Measurements from ENCODE around the gene SLC24A4.

SLC24A4 gene

DNA sequence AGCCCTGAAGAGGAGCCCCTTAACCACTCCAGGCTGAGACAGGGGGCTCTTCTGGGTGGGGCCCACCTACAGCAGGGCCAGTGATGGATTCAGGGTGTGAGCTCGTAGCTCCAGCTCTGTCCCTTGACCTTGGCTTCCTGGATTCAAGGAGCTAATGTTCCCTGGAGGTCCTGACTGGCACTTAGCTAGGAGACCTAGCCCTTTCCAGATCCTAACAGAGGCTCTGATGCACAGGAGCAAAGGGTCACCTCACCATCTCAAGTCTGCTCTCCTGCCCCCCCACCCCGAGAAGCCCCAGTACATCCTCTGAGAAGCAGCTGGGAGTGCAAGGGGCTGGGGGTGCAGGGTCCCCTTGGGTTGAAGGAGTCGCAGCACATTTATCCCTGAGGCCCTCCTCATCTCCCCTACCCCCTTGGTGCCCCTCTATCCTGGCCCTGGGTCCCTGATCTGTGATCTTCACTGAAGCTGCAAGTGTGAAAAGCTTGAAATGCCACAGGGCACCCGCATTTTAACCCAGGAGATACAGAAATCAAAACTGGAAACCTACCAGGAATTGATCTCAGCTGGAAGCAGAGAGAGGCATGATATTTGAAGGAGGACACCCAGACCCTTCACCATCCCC lies 193.5 kb downstream of the SLC24A4 start:
- Histone ChIP-seq H3K79me1 (ENCODE audit: low read depth, low read length) (no peaks in the 10 kb centered on the region), H3K9ac (ENCODE audit: low read depth, low read length, poor library complexity) (no peak overlapping the region), H2BK12ac (ENCODE audit: low read length) (no peak overlapping the region), H3K18ac (ENCODE audit: low read length) (no peak overlapping the region), H4K8ac (ENCODE audit: low read depth, low read length) (no peak overlapping the region), H3K27ac (replicated peaks; ENCODE audit: low read length) (no peak overlapping the region), H3K4me2 (ENCODE audit: insufficient read depth, low read length, poor library complexity, severe bottlenecking) (no peak overlapping the region), H2AFZ (ENCODE audit: low read length) (no peak overlapping the region), H3K36me3 (replicated peaks in 1 of 2; ENCODE audit: control insufficient read depth in 2 of 2, insufficient read depth in 2 of 2, low read length in 2 of 2) (no peaks in the 10 kb centered on the region), H2AK5ac (ENCODE audit: low read depth, low read length) (no peak overlapping the region), H3K4me3 (ENCODE audit: low read length in 2 of 2) (no peak overlapping the region), H3K4ac (ENCODE audit: low read length) (no peak overlapping the region), H4K91ac (ENCODE audit: low read depth, low read length, poor library complexity) (no peak overlapping the region), H3K14ac (ENCODE audit: low read length) (no peak overlapping the region), H2BK120ac (ENCODE audit: low read depth, low read length) (no peak overlapping the region), H3K23ac (ENCODE audit: low read depth, low read length, poor library complexity) (no peak overlapping the region), H2BK15ac (ENCODE audit: low read length) (no peak overlapping the region), H3K4me1 (ENCODE audit: control insufficient read depth in 2 of 2, insufficient read depth in 1 of 2, low read depth in 1 of 2, low read length in 2 of 2) (peaks cover 1 to 3% of the 10 kb centered on the region in 2 donors), H3K27me3 (ENCODE audit: control insufficient read depth in 3 of 3, insufficient read depth in 3 of 3, low read depth in 1 of 3, low read length in 3 of 3) (peaks cover 0 to 32% (median 7%) of the 10 kb centered on the region in 3 experiments), H2BK5ac (ENCODE audit: low read length) (no peak overlapping the region), H3K9me3 (replicated peaks in 1 of 2; ENCODE audit: control insufficient read depth in 2 of 2, insufficient read depth in 1 of 2, low read depth in 1 of 2, low read length in 2 of 2) (no peaks in the 10 kb centered on the region)
- WGBS, 2 donors (ENCODE audit: extremely low coverage in 2 of 2, insufficient read length in 2 of 2, insufficient replicate concordance in 1 of 2), result no CpG with 5 or more reads among the region's 4 CpGs
- no peak for DNase-seq (ENCODE audit: low spot score)

- H4K8ac ChIP-seq (ENCODE audit: low read depth, low read length), result no peak overlapping the region
- no peak overlapping the region for H2BK12ac ChIP-seq (ENCODE audit: low read length)
- H3K9me3 ChIP-seq (replicated peaks in 1 of 2; ENCODE audit: control insufficient read depth in 2 of 2, insufficient read depth in 1 of 2, low read depth in 1 of 2, low read length in 2 of 2), result no peaks in the 10 kb centered on the region
- H2BK5ac ChIP-seq (ENCODE audit: low read length), result no peak overlapping the region
- no peak overlapping the region for H3K4me2 ChIP-seq (ENCODE audit: insufficient read depth, low read length, poor library complexity, severe bottlenecking)
- no peak overlapping the region for H2AK5ac ChIP-seq (ENCODE audit: low read depth, low read length)
- H3K4ac ChIP-seq (ENCODE audit: low read length), result no peak overlapping the region
- no peak overlapping the region for H2AFZ ChIP-seq (ENCODE audit: low read length)
- H2BK120ac ChIP-seq (ENCODE audit: low read depth, low read length), result no peak overlapping the region
- H2BK15ac ChIP-seq (ENCODE audit: low read length), result no peak overlapping the region
- H3K4me1 ChIP-seq (ENCODE audit: control insufficient read depth in 2 of 2, insufficient read depth in 1 of 2, low read depth in 1 of 2, low read length in 2 of 2), result peaks cover 1 to 3% of the 10 kb centered on the region in 2 donors
- H4K91ac ChIP-seq (ENCODE audit: low read depth, low read length, poor library complexity), result no peak overlapping the region
- no peaks in the 10 kb centered on the region for H3K79me1 ChIP-seq (ENCODE audit: low read depth, low read length)
- no peak overlapping the region for H3K18ac ChIP-seq (ENCODE audit: low read length)
- H3K27ac ChIP-seq (replicated peaks; ENCODE audit: low read length), result no peak overlapping the region
- peaks cover 0 to 32% (median 7%) of the 10 kb centered on the region in 3 experiments for H3K27me3 ChIP-seq (ENCODE audit: control insufficient read depth in 3 of 3, insufficient read depth in 3 of 3, low read depth in 1 of 3, low read length in 3 of 3)
- H3K14ac ChIP-seq (ENCODE audit: low read length), result no peak overlapping the region
- DNase-seq (ENCODE audit: low spot score), result no peak
- WGBS, 2 donors (ENCODE audit: extremely low coverage in 2 of 2, insufficient read length in 2 of 2, insufficient replicate concordance in 1 of 2), result no CpG with 5 or more reads among the region's 5 CpGs
- H3K36me3 ChIP-seq (replicated peaks in 1 of 2; ENCODE audit: control insufficient read depth in 2 of 2, insufficient read depth in 2 of 2, low read length in 2 of 2), result no peaks in the 10 kb centered on the region
- no peak overlapping the region for H3K9ac ChIP-seq (ENCODE audit: low read depth, low read length, poor library complexity)
- H3K23ac ChIP-seq (ENCODE audit: low read depth, low read length, poor library complexity), result no peak overlapping the region
- H3K4me3 ChIP-seq (ENCODE audit: low read length in 2 of 2), result no peak overlapping the region
Observed at GRCh38 chr14:92516966-92517506, 194.1 kb downstream of the SLC24A4 start.

DNA sequence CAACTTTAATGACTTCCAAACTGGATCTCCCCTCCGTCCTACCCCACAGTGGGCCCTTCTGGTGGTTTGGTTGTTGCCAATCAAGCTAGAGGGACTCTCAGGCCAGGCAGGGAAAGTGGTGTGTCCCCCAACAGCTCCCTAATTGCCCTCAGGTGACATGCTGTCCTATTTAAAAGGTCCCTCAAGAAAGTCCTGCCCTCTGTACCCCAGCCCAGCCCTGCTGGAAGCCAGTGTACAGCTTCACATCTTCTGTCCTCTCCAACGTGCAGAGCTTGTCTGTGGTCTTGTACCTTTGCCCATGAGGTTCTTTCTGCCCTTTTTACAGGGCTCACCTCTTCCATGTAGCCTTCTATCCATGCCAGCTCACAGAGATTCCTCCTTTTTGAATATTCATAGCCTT lies 194.8 kb downstream of the SLC24A4 start:
- WGBS, 2 donors (ENCODE audit: extremely low coverage in 2 of 2, insufficient read length in 2 of 2, insufficient replicate concordance in 1 of 2), result no CpG with 5 or more reads among the region's 2 CpGs

GRCh38 chr14:92519246-92520101 lies 196.5 kb downstream of the SLC24A4 start:
- H3K4me1 ChIP-seq (ENCODE audit: control insufficient read depth in 2 of 2, insufficient read depth in 1 of 2, low read depth in 1 of 2, low read length in 2 of 2), result no peaks in the 10 kb centered on the region
- no peak overlapping the region for H3K4ac ChIP-seq (ENCODE audit: low read length)
- H3K79me1 ChIP-seq (ENCODE audit: low read depth, low read length), result no peaks in the 10 kb centered on the region
- no peak overlapping the region for H3K4me2 ChIP-seq (ENCODE audit: insufficient read depth, low read length, poor library complexity, severe bottlenecking)
- H2AFZ ChIP-seq (ENCODE audit: low read length), result no peak overlapping the region
- H3K36me3 ChIP-seq (replicated peaks in 1 of 2; ENCODE audit: control insufficient read depth in 2 of 2, insufficient read depth in 2 of 2, low read length in 2 of 2), result no peaks in the 10 kb centered on the region
- no peak overlapping the region for H3K4me3 ChIP-seq (ENCODE audit: low read length in 2 of 2)
- H3K9ac ChIP-seq (ENCODE audit: low read depth, low read length, poor library complexity), result no peak overlapping the region
- H3K18ac ChIP-seq (ENCODE audit: low read length), result peak overlapping the region; percentile 52
- H4K8ac ChIP-seq (ENCODE audit: low read depth, low read length), result no peak overlapping the region
- no peak for DNase-seq (ENCODE audit: low spot score)
- H2BK5ac ChIP-seq (ENCODE audit: low read length), result peak overlapping the region; percentile 83
- peaks cover 0 to 14% (median 0%) of the 10 kb centered on the region in 3 experiments for H3K27me3 ChIP-seq (ENCODE audit: control insufficient read depth in 3 of 3, insufficient read depth in 3 of 3, low read depth in 1 of 3, low read length in 3 of 3)
- no CpG with 5 or more reads among the region's 20 CpGs for WGBS, 2 donors (ENCODE audit: extremely low coverage in 2 of 2, insufficient read length in 2 of 2, insufficient replicate concordance in 1 of 2)
- peak overlapping the region; percentile 39 for H2BK15ac ChIP-seq (ENCODE audit: low read length)
- H4K91ac ChIP-seq (ENCODE audit: low read depth, low read length, poor library complexity), result no peak overlapping the region
- no peak overlapping the region for H2BK120ac ChIP-seq (ENCODE audit: low read depth, low read length)
- peak overlapping the region; percentile 71 for H2AK5ac ChIP-seq (ENCODE audit: low read depth, low read length)
- no peak overlapping the region for H3K27ac ChIP-seq (replicated peaks; ENCODE audit: low read length)
- H3K9me3 ChIP-seq (replicated peaks in 1 of 2; ENCODE audit: control insufficient read depth in 2 of 2, insufficient read depth in 1 of 2, low read depth in 1 of 2, low read length in 2 of 2), result no peaks in the 10 kb centered on the region
- H3K23ac ChIP-seq (ENCODE audit: low read depth, low read length, poor library complexity), result peak overlapping the region; percentile 59
- peak overlapping the region; percentile 90 for H3K14ac ChIP-seq (ENCODE audit: low read length)
- peak overlapping the region; percentile 17 for H2BK12ac ChIP-seq (ENCODE audit: low read length)

More for the DNA sequence above, 194.8 kb downstream of the SLC24A4 start:
- no peak overlapping the region for H3K4me2 ChIP-seq (ENCODE audit: insufficient read depth, low read length, poor library complexity, severe bottlenecking)
- no peak overlapping the region for H2BK120ac ChIP-seq (ENCODE audit: low read depth, low read length)
- DNase-seq (ENCODE audit: low spot score), result no peak
- no peak overlapping the region for H2AFZ ChIP-seq (ENCODE audit: low read length)
- no peak overlapping the region for H3K18ac ChIP-seq (ENCODE audit: low read length)
- no peak overlapping the region for H2AK5ac ChIP-seq (ENCODE audit: low read depth, low read length)
- no peak overlapping the region for H2BK12ac ChIP-seq (ENCODE audit: low read length)
- no peak overlapping the region for H3K4me3 ChIP-seq (ENCODE audit: low read length in 2 of 2)
- no peak overlapping the region for H3K9ac ChIP-seq (ENCODE audit: low read depth, low read length, poor library complexity)
- H3K23ac ChIP-seq (ENCODE audit: low read depth, low read length, poor library complexity), result no peak overlapping the region
- no peak overlapping the region for H4K91ac ChIP-seq (ENCODE audit: low read depth, low read length, poor library complexity)
- H2BK15ac ChIP-seq (ENCODE audit: low read length), result no peak overlapping the region
- no peaks in the 10 kb centered on the region for H3K9me3 ChIP-seq (replicated peaks in 1 of 2; ENCODE audit: control insufficient read depth in 2 of 2, insufficient read depth in 1 of 2, low read depth in 1 of 2, low read length in 2 of 2)
- no peaks in the 10 kb centered on the region for H3K36me3 ChIP-seq (replicated peaks in 1 of 2; ENCODE audit: control insufficient read depth in 2 of 2, insufficient read depth in 2 of 2, low read length in 2 of 2)
- H3K14ac ChIP-seq (ENCODE audit: low read length), result no peak overlapping the region
- H3K27me3 ChIP-seq (ENCODE audit: control insufficient read depth in 3 of 3, insufficient read depth in 3 of 3, low read depth in 1 of 3, low read length in 3 of 3), result peaks cover 0 to 30% (median 7%) of the 10 kb centered on the region in 3 experiments
- no peaks in the 10 kb centered on the region for H3K79me1 ChIP-seq (ENCODE audit: low read depth, low read length)
- peaks cover 1 to 3% of the 10 kb centered on the region in 2 donors for H3K4me1 ChIP-seq (ENCODE audit: control insufficient read depth in 2 of 2, insufficient read depth in 1 of 2, low read depth in 1 of 2, low read length in 2 of 2)
- H4K8ac ChIP-seq (ENCODE audit: low read depth, low read length), result no peak overlapping the region
- no peak overlapping the region for H2BK5ac ChIP-seq (ENCODE audit: low read length)
- H3K27ac ChIP-seq (replicated peaks; ENCODE audit: low read length), result no peak overlapping the region
- H3K4ac ChIP-seq (ENCODE audit: low read length), result no peak overlapping the region
